ENCODE results near the gene CAMTA1.

Gene CAMTA1

GRCh38 chr1:7006996-7007871 is 222.0 kb downstream of the CAMTA1 start:
- no peak for DNase-seq (ENCODE audit: low spot score)

- no peak for DNase-seq (ENCODE audit: low spot score)
Measured at GRCh38 chr1:7007902-7008301, 222.6 kb downstream of the CAMTA1 start.

GRCh38 chr1:7008331-7008730 is 223.1 kb downstream of the CAMTA1 start:
- no peak for DNase-seq (ENCODE audit: low spot score)

- DNase-seq (ENCODE audit: low spot score) = no peak
Measured at GRCh38 chr1:7008975-7009740, 223.9 kb downstream of the CAMTA1 start.

GRCh38 chr1:7009741-7010525 is 224.7 kb downstream of the CAMTA1 start:
- no peak for DNase-seq (ENCODE audit: low spot score)

- no peak for DNase-seq (ENCODE audit: low spot score)
Measured at GRCh38 chr1:7010534-7011200, 225.4 kb downstream of the CAMTA1 start.

GRCh38 chr1:7011826-7012225 is 226.6 kb downstream of the CAMTA1 start:
- DNase-seq (ENCODE audit: low spot score) = no peak

- no peak for DNase-seq (ENCODE audit: low spot score)
Measured at GRCh38 chr1:7012461-7012924, 227.2 kb downstream of the CAMTA1 start.

- DNase-seq (ENCODE audit: low spot score) = no peak
Measured at GRCh38 chr1:7013833-7014639, 228.8 kb downstream of the CAMTA1 start.

GRCh38 chr1:7014640-7014930 is 229.3 kb downstream of the CAMTA1 start:
- DNase-seq (ENCODE audit: low spot score) = no peak

- no peak for DNase-seq (ENCODE audit: low spot score)
Measured at GRCh38 chr1:7015022-7015421, 229.8 kb downstream of the CAMTA1 start.

- no peak for DNase-seq (ENCODE audit: low spot score)
Measured at GRCh38 chr1:7018351-7018750, 233.1 kb downstream of the CAMTA1 start.

GRCh38 chr1:7018826-7019225 is 233.6 kb downstream of the CAMTA1 start:
- DNase-seq (ENCODE audit: low spot score) = no peak

- DNase-seq (ENCODE audit: low spot score) = no peak
Measured at GRCh38 chr1:7019510-7019909, 234.3 kb downstream of the CAMTA1 start.

- no peak for DNase-seq (ENCODE audit: low spot score)
Measured at GRCh38 chr1:7022058-7022457, 236.8 kb downstream of the CAMTA1 start.

GRCh38 chr1:7025013-7025412 is 239.8 kb downstream of the CAMTA1 start:
- DNase-seq (ENCODE audit: low spot score) = no peak

GRCh38 chr1:7026169-7026568 is 240.9 kb downstream of the CAMTA1 start:
- no peak for DNase-seq (ENCODE audit: low spot score)

GRCh38 chr1:7032992-7033391 is 247.7 kb downstream of the CAMTA1 start:
- no peak for DNase-seq (ENCODE audit: low spot score)

GRCh38 chr1:7036386-7036785 is 251.1 kb downstream of the CAMTA1 start:
- no peak for DNase-seq (ENCODE audit: low spot score)

GRCh38 chr1:7039590-7040220 is 254.5 kb downstream of the CAMTA1 start:
- DNase-seq (ENCODE audit: low spot score) = no peak

Data from NAMALWA (cell line).